Chondrocyte (in vitro differentiated cells): Measurements from ENCODE around the gene PRPF31. TPM values are rescaled to one million over a fixed set of nuclear protein-coding genes. Genes with fewer than 3 reads are reported as not detected.
A peak's percentile ranks its signal among the peaks of the same experiment; 100 is the strongest.

Experiments used
- DNase-seq: peaks from one replicate; pipeline ENCODE4 v3.0.0; 2021; ENCODE audit warnings: mixed read lengths, low spot score
- H3K27ac Mint-ChIP-seq: one replicate; pipeline ENCODE4 v1.8.0; 2021; ENCODE audit warnings: mild to moderate bottlenecking, moderate library complexity, mixed read lengths; ENCODE audit not compliant: unreplicated experiment
- H3K27me3 Mint-ChIP-seq: 2 replicates; pipeline ENCODE4 v1.8.0; 2021; ENCODE audit warnings: low read depth, mixed read lengths
- H3K36me3 Mint-ChIP-seq: 2 replicates; pipeline ENCODE4 v1.8.0; 2021; ENCODE audit warnings: low read depth, mixed read lengths
- H3K4me1 Mint-ChIP-seq: 2 replicates; pipeline ENCODE4 v1.8.0; 2021; ENCODE audit warnings: low read depth, mild to moderate bottlenecking, mixed read lengths
- H3K4me3 Mint-ChIP-seq: one replicate; pipeline ENCODE4 v1.8.0; 2021; ENCODE audit warnings: mild to moderate bottlenecking, moderate library complexity, mixed read lengths; ENCODE audit not compliant: unreplicated experiment
- H3K9me3 Mint-ChIP-seq: 2 replicates; pipeline ENCODE4 v1.8.0; 2021; ENCODE audit warnings: low read depth, mixed read lengths
- total RNA-seq: library from RNA; stranded (reverse); gene quantifications from 3 replicates; pipeline ENCODE4 v1.2.1, GENCODE V29; 2021
- TF ChIP-seq, protein P1 (sequence below): fragments of 200-600 bp; sonication (generic); IDR thresholded peaks from 2 replicates; pipeline ENCODE4 v1.5.0; 2021; ENCODE audit warnings: antibody characterized with exemption, mild to moderate bottlenecking, moderate library complexity

The PRPF31 gene
- total RNA-seq, 1 donor from 2014 or later, result 45.8 TPM

DNA sequence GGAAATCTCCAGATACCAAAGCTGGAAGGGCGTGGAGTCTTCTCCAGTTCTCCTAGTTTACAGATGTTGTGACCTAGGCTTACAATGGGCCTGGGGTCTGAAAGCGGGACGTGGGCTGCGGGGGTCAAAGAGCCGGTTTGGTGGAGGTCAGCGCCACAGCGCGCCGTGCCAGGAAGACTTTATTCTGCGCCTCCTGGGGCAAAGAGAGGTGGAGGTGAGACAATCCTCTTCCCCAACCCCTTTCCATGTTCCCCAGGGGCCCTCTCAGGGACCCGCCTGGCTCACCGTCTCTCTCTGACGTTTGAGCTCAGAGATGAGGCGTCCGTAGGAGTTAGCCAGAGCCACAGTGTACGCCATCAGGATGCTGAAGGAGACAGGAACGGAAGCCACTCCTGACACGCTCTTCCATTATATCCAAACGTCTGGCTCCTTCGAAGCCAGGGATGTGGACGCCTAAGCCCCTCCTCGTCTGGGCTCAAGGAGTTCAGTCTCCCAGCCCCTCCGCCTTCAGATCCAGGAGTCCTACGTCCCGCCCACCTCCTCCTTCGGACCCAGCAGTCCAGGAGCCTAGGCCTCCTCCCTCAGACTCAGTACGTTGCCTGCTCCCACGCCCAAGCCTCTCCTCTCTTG, 44.7 kb downstream of the PRPF31 start:
- Mint-ChIP-seq H3K4me1 (peaks cover 44% of the 10 kb centered on the region), H3K27ac (peak overlapping the region; percentile 97), H3K36me3 (peaks cover 9% of the 10 kb centered on the region), H3K27me3 (no peaks in the 10 kb centered on the region), H3K9me3 (no peaks in the 10 kb centered on the region), H3K4me3 (peak overlapping the region; percentile 94)
- no peak for DNase-seq
- TF ChIP-seq, protein P1, sequence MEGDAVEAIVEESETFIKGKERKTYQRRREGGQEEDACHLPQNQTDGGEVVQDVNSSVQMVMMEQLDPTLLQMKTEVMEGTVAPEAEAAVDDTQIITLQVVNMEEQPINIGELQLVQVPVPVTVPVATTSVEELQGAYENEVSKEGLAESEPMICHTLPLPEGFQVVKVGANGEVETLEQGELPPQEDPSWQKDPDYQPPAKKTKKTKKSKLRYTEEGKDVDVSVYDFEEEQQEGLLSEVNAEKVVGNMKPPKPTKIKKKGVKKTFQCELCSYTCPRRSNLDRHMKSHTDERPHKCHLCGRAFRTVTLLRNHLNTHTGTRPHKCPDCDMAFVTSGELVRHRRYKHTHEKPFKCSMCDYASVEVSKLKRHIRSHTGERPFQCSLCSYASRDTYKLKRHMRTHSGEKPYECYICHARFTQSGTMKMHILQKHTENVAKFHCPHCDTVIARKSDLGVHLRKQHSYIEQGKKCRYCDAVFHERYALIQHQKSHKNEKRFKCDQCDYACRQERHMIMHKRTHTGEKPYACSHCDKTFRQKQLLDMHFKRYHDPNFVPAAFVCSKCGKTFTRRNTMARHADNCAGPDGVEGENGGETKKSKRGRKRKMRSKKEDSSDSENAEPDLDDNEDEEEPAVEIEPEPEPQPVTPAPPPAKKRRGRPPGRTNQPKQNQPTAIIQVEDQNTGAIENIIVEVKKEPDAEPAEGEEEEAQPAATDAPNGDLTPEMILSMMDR, result no peak

DNA sequence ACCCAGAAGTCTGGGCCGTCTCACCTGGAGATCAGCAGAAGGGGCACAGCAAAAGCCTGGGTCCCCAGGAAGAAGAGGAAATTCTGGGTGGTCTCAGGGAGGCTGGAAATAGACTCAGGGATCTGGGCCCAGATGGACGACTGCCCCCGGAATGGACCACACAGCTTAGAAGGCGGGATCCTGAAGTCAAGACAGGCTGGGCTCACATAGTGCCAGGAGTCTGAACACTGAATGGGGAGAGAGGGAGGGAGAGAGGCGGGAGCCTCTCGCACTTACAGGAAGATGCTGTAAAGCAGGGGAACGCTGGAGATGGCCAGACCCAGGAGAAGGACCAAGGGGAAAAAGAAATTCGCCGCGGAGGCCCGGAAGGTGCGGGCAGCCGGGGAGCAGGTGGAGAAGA, 45.3 kb downstream of the PRPF31 start:
- H3K36me3 Mint-ChIP-seq, result peaks cover 9% of the 10 kb centered on the region
- no peak for DNase-seq
- TF ChIP-seq, protein P1, result no peak
- H3K4me3 Mint-ChIP-seq, result peak overlapping the region; percentile 94
- peak overlapping the region; percentile 97 for H3K27ac Mint-ChIP-seq
- H3K9me3 Mint-ChIP-seq, result no peaks in the 10 kb centered on the region
- H3K27me3 Mint-ChIP-seq, result no peaks in the 10 kb centered on the region
- H3K4me1 Mint-ChIP-seq, result peaks cover 44% of the 10 kb centered on the region

- H3K9me3 Mint-ChIP-seq, result no peaks in the 10 kb centered on the region
- H3K4me1 Mint-ChIP-seq, result peaks cover 41% of the 10 kb centered on the region
- DNase-seq, result no peak
- H3K27me3 Mint-ChIP-seq, result no peaks in the 10 kb centered on the region
- H3K4me3 Mint-ChIP-seq, result peak overlapping the region; percentile 82
- H3K27ac Mint-ChIP-seq, result peak overlapping the region; percentile 69
- peaks cover 3% of the 10 kb centered on the region for H3K36me3 Mint-ChIP-seq
- TF ChIP-seq, protein P1, result no peak
These were observed 46.8 kb downstream of the PRPF31 start for GRCh38 chr19:54162241-54162805.

DNA sequence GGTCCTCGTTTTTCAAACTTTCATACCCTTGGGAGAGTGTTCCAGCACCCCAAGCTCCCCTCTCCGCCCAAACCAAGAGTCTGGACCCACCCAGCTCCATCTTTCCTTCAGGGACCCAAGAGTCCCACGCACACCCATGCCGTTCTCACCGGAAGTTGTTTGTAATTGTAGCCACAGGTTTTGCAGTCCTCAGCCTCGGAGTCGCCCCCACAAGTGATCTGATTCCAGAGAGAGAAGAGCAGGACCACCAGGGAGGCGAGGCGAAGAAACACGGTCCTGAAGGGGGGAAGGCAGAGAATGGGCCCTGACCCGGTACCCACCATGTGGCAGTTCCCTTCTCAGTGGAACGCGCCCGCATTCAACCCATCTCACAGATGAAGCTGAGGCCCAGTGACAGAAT, 47.3 kb downstream of the PRPF31 start:
- no peak for DNase-seq
- TF ChIP-seq, protein P1, result no peak
- Mint-ChIP-seq H3K27ac (no peak overlapping the region), H3K36me3 (peaks cover 3% of the 10 kb centered on the region), H3K4me1 (peaks cover 41% of the 10 kb centered on the region), H3K9me3 (no peaks in the 10 kb centered on the region), H3K27me3 (no peaks in the 10 kb centered on the region), H3K4me3 (no peak overlapping the region)

DNA sequence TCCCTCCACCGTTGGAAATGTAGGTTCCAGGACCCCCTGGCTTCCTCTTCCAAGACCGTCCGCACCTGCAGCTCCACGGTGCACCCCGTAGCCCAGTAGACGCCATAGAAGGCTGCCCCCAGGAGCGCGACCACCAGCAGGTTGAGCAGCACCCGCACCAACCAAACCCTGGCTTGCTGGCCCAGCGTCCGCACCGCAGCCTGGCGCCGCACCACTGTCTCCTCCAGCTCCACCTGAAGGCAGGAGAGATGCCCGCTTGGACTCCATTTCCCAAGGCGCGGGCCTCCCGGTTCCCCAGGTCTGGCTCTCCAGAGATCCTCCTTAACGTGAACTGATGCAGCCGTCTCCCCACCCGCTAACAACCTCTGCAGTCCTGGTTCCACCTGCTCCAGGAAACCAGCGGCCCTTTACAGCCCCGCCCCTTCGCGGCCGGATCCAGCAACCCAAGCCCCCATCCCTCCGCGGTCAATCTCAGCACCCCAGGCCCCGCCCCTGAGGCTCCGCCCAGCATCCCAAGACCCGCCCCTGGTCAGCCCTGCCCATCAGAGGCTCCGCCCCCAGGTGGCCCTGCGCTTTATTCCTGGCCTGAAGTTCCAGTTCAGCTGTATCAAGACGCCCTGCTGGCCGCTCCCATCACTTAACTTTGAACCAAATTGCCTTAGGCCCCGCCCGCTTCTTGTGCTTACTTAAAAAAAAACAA, 49.0 kb downstream of the PRPF31 start:
- TF ChIP-seq, protein P1, result no peak
- no peaks in the 10 kb centered on the region for H3K27me3 Mint-ChIP-seq
- H3K4me3 Mint-ChIP-seq, result peak overlapping the region; percentile 42
- peaks cover 30% of the 10 kb centered on the region for H3K4me1 Mint-ChIP-seq
- H3K27ac Mint-ChIP-seq, result peak overlapping the region; percentile 32
- H3K36me3 Mint-ChIP-seq, result no peaks in the 10 kb centered on the region
- no peaks in the 10 kb centered on the region for H3K9me3 Mint-ChIP-seq
- no peak for DNase-seq
